Pancreas (tissue), 10 donors: Measurements from ENCODE around the gene TMCC1. TPM values are rescaled to one million over a fixed set of nuclear protein-coding genes. Genes with fewer than 3 reads are reported as not detected.

Experiments
- ATAC-seq, 4 donors: fragments of 200-7000 bp; cut with Tn5 transposase; one replicate each; pipeline versions ENCODE4 v1.8.0 to v1.9.1; 2020; ENCODE audit warnings: mild to moderate bottlenecking in 4 of 4, moderate library complexity in 4 of 4
- DNase-seq, 6 donors: peaks; one replicate each; pipeline ENCODE4 v3.0.0-alpha.2; 2020
- FAIRE-seq: peaks from 2 replicates; lab custom pipeline; 2012; peaks lifted over from hg19 to GRCh38; lab: Jason Lieb, UNC
- H3K27ac ChIP-seq, 4 donors: fragments of 200-600 bp; sonication (generic); 1 replicate in 3 of 4; 2 replicates in 1 of 4; pipeline versions ENCODE4 v1.5.0 to v1.8.0; 2020
- H3K27me3 ChIP-seq, 4 donors: fragments of 200-600 bp; one replicate each; pipeline ENCODE4 v1.8.0; 2021
- H3K36me3 ChIP-seq, 3 donors: fragments of 200-600 bp; sonication (generic) in 1 of 3; one replicate each; pipeline versions ENCODE4 v1.5.0 to v1.8.0; 2020 to 2021
- H3K4me1 ChIP-seq, 3 donors: fragments of 200-600 bp; one replicate each; pipeline ENCODE4 v1.8.0; 2021
- H3K4me3 ChIP-seq, 4 donors: fragments of 200-600 bp; sonication (generic) in 2 of 4; one replicate each; pipeline versions ENCODE4 v1.5.0 to v1.8.0; 2020 to 2021
- H3K9me3 ChIP-seq, 4 donors: fragments of 200-600 bp; one replicate each; pipeline ENCODE4 v1.8.0; 2021
- WGBS, 2 donors: extraction: QIAGEN DNeasy Blood & Tissue Kit; methylation state at CpG; one replicate each; pipeline ENCODE4 v1.1.7; 2013; 5-methylcytosine and 5-hydroxymethylcytosine counted together
- intact Hi-C, 3 donors: fragments of 100-400 bp; cut with DNase I; formaldehyde crosslinking; loops; one replicate each; pipeline versions ENCODE4 v1.11.1 to v1.14.2; 2022
- polyA plus RNA-seq, 2 donors: library from polyadenylated mRNA; stranded (reverse); fragments of 200-250 nt; gene quantifications; one replicate each; pipeline ENCODE4 v1.2.3, GENCODE V29; 2013
- total RNA-seq, 6 donors: library from RNA; stranded (reverse); fragmentation: NEBNext Ultra II Directional in 4 of 6; extraction: Animal tissue kit (Norgen Biotek cat#: 25700) in 4 of 6; gene quantifications; one replicate each; pipeline versions ENCODE4 v1.2.1 to v1.2.4, GENCODE V29; 2021 to 2023
- TF ChIP-seq, protein P1 (sequence below), 4 donors: fragments of 200-600 bp; sonication (generic) in 3 of 4; IDR thresholded peaks; one replicate each; pipeline versions ENCODE4 v1.5.0 to v1.8.0; 2021; ENCODE audit warnings: antibody characterized with exemption in 4 of 4
- donor health status: healthy with polysubstance abuse.
- donor health status: DM: no; HTN: no; CAD: no; lungs with moderate emphysema.
- donor health status: DM: no; HTN: no; CAD: no.
- donor health status: control.
- donor health status: control.
- donor health status: Bipolar disorder and iron deficiency.
- donor health status: DM: yes; HTN: yes; CAD: no.
- donor health status: DM: no; HTN: no; CAD: no.
- donor health status: DM: no; HTN: no; CAD: no.
- donor health status: DM: yes; HTN: yes; CAD: no.

Gene TMCC1
- total and polyA plus RNA-seq, 8 donors: 5.6 to 27.5 (median 16.9) TPM

DNA sequence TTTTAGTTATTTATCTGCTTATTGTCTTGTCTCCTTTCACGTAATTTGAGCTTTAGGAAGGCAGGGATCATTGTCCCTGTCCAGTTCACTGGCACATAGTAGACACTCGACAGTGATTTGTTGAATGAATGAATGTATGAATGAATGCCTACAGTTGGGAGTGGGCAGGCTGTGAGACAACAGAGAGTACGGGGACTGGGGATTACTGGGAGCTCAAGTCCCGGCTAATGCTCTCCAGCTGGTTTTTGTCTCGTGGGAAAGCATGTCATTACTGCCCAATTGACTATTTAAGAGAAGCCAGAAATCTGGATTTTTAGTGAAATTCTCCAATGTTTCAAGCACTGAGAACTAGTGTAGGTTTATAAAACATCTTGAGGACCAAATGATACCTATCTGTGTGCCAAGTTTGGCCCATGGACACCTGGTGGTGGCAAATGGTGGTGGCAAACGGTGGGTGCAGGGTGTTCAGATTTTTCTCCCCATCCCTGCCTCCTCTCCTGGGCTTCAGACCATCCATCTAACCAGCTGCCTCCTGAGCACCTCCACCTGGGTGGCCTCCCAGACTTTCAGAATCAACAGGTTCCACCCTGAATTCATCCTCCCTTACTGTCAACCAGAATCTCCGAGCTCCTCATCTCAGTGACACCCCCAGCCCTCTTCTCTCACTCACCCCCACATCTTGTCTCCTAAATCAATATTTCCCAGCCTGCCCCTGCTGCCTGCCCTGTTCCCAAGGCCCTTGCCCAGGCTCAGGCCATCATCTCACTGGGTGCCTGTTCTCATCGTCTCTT lies 44.8 kb upstream of the TMCC1 start:
- no peaks in the 10 kb centered on the region for H3K9me3 ChIP-seq
- ATAC-seq: no peak
- no peaks in the 10 kb centered on the region for H3K36me3 ChIP-seq
- H3K4me3 ChIP-seq: no peak overlapping the region
- intact Hi-C loops: loop anchor here in 2 of 3 donors (10.0 kb wide), 1 partner anchor 304 kb away; no protein-coding TSS in a partner anchor
- no peak overlapping the region for H3K27ac ChIP-seq
- TF ChIP-seq, protein P1, sequence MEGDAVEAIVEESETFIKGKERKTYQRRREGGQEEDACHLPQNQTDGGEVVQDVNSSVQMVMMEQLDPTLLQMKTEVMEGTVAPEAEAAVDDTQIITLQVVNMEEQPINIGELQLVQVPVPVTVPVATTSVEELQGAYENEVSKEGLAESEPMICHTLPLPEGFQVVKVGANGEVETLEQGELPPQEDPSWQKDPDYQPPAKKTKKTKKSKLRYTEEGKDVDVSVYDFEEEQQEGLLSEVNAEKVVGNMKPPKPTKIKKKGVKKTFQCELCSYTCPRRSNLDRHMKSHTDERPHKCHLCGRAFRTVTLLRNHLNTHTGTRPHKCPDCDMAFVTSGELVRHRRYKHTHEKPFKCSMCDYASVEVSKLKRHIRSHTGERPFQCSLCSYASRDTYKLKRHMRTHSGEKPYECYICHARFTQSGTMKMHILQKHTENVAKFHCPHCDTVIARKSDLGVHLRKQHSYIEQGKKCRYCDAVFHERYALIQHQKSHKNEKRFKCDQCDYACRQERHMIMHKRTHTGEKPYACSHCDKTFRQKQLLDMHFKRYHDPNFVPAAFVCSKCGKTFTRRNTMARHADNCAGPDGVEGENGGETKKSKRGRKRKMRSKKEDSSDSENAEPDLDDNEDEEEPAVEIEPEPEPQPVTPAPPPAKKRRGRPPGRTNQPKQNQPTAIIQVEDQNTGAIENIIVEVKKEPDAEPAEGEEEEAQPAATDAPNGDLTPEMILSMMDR (IDR thresholded peaks at IDR 0.05): no peak
- no peaks in the 10 kb centered on the region for H3K4me1 ChIP-seq
- FAIRE-seq: no peak
- DNase-seq: peak in 1 of 6 donors; percentile 23
- no peaks in the 10 kb centered on the region for H3K27me3 ChIP-seq
- WGBS, 2 donors: 70 to 77% methylated on average over 8 of the region's 8 CpGs

DNA sequence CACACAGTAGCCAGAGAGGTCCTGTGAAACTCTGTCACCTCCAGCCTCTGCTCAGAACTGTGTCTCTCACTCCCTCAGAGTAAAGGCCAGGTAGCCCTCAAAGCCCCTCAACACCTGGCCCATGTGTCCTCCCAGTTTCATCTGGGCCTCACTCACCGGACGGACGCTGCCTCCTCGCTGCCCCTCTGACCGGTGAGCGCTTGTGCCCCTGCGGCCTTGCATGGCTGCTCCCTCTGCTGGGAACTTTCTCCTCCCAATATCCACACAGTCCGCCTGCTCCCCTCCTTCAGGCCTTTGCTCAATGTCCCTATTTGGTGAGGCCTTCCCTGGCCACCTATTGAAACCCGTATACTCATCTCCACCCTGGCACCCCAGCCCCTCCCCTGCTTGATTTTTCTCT lies 44.2 kb upstream of the TMCC1 start:
- Histone ChIP-seq H3K27me3 (no peaks in the 10 kb centered on the region), H3K9me3 (no peaks in the 10 kb centered on the region), H3K27ac (no peak overlapping the region), H3K36me3 (no peaks in the 10 kb centered on the region), H3K4me1 (no peaks in the 10 kb centered on the region), H3K4me3 (no peak overlapping the region)
- TF ChIP-seq, protein P1 (IDR thresholded peaks at IDR 0.05): no peak
- no peak for FAIRE-seq
- no peak for DNase-seq
- intact Hi-C loops: loop anchor here in 2 of 3 donors (10.0 kb wide), 1 partner anchor 303 kb away; no protein-coding TSS in a partner anchor
- no peak for ATAC-seq
- 86 to 93% methylated on average over 9 of the region's 9 CpGs for WGBS, 2 donors

DNA sequence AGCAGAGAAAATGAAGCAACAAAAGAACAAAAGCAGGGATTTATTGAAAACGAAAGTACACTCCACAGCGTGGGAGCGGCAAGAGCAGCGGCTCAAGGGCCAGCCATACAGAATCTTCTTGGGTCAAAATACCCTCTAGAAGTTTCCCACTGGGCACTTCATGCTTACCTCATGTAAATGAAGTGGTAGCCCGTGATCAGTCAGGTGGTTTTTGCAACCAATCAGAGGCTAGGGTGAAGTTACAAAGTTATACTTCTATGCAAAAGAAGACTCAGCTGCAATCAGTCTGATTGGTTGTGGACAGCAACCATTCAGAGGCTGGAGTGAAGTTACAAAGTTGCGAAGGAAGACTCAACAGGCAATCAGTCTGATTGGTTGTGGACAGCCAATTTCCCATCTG lies 43.2 kb upstream of the TMCC1 start:
- peak overlapping the region in 2 of 4 donors; percentile 17 to 21 for H3K4me3 ChIP-seq
- TF ChIP-seq, protein P1 (IDR thresholded peaks at IDR 0.05): no peak
- WGBS, 2 donors: 29 to 46% methylated on average over 6 of the region's 6 CpGs
- peak overlapping the region in 2 of 4 donors; percentile 30 for H3K27ac ChIP-seq
- no peaks in the 10 kb centered on the region for H3K27me3 ChIP-seq
- ATAC-seq: peak; percentile 66 to 81 (median 76)
- H3K4me1 ChIP-seq: no peaks in the 10 kb centered on the region
- H3K9me3 ChIP-seq: no peaks in the 10 kb centered on the region
- H3K36me3 ChIP-seq: no peaks in the 10 kb centered on the region
- intact Hi-C loops: loop anchor here in 2 of 3 donors (10.0 kb wide), 1 partner anchor 302 kb away; no protein-coding TSS in a partner anchor
- no peak for FAIRE-seq
- DNase-seq: peak in 3 of 6 donors; percentile 22 to 28 (median 26)

DNA sequence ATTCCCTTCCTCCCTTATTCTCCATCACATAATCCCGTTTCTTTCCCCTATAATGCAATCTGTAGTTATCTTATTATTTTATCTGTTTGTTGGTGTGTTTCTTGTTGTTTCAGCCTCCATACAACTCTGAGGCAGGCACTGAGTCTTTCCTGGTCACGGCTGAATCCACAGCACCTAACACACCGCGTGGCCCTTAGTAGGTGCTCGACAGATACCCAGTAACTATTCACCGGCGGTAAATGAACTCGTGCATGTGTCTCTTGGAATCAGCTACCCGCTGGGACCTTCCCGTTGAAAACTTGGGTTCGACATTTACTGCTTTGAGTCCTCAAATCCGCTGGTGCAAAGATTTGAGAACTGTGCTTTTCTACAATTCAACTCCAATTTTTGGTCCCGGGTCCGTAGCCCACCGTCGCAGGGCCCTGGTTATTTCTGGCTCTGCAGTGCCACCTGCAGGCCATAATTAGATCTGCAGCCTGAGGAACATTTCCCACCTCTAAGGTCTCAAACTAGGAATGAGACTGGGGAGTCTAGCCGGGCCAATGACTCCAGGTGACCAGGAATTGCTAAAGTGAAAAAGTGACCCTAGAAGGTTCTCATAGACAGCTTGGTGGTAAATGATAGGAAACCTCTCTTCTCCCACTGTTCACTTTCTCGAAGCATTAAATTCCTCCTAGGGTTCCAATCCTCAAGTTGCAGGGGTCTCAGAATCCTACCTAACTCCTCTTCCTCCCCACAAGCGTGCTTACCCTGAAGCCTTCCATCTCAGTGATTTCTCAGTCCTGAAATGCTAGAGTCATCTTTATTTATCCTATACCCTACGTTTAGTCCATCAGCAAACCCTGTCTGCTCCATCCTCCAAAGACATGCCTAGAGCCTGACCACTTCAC lies 41.0 kb upstream of the TMCC1 start:
- H3K36me3 ChIP-seq: no peaks in the 10 kb centered on the region
- no peaks in the 10 kb centered on the region for H3K9me3 ChIP-seq
- ATAC-seq (peak; percentile 47 to 83 (median 74)), FAIRE-seq (no peak), DNase-seq (peak in 1 of 6 donors; percentile 29)
- no peaks in the 10 kb centered on the region for H3K27me3 ChIP-seq
- intact Hi-C loops: loop anchor here in 2 of 3 donors (10.0 kb wide), 1 partner anchor 300 kb away; no protein-coding TSS in a partner anchor
- H3K4me3 ChIP-seq: peak overlapping the region in 1 of 4 donors; percentile 32
- WGBS, 2 donors: 17 to 20% methylated on average over 20 of the region's 20 CpGs
- TF ChIP-seq, protein P1 (IDR thresholded peaks at IDR 0.05): peak; percentile 79 to 95 (median 88)
- H3K27ac ChIP-seq: no peak overlapping the region
- no peaks in the 10 kb centered on the region for H3K4me1 ChIP-seq
